HG02870 (cell line): ENCODE results near the gene EVC2.

Experiments used
- ATAC-seq: cut with Tn5 transposase; IDR thresholded peaks from one replicate; pipeline ENCODE4 v1.9.1; 2021; ENCODE audit warnings: mild to moderate bottlenecking, moderate library complexity; ENCODE audit not compliant: unreplicated experiment

Gene EVC2

DNA sequence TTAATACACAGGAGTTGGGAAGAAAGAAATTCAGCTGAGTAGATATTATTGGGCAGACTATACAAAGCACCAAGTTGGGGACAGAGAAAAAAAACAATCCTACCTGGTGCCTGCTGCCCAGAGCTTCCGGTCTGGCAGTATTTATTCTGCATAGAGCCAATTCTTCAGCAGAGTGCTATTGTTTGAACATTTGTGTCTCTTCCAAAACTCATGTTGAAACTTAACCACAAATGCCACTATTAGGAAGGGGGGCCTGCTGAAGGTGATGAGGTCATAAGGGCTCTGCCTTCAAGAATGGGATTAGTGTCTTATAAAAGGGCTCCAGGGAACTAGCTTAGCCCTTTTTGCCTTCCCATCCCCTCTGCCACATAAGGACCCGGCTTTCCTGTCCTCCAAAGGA, 136.2 kb downstream of the EVC2 start:
- ATAC-seq: no peak

DNA sequence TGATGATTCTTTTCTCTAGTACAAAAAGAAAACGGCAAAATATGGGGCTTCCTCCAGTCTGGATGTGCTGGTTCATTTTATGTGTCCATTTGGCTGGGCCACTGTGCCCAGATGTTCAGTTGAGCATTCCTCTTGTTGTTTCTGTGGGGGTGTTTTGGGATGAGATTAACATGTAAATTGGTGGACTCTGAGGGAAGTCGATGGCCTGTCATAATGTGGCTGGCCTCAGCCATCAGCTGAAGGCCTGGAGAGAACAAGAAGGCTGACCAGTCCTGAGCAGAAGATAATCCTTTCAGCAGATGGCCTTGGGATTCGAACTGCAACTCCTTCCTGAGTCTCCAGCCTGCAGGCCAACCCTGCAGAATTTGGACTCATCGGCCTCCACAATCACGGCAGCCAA, 136.7 kb downstream of the EVC2 start:
- no peak for ATAC-seq

DNA sequence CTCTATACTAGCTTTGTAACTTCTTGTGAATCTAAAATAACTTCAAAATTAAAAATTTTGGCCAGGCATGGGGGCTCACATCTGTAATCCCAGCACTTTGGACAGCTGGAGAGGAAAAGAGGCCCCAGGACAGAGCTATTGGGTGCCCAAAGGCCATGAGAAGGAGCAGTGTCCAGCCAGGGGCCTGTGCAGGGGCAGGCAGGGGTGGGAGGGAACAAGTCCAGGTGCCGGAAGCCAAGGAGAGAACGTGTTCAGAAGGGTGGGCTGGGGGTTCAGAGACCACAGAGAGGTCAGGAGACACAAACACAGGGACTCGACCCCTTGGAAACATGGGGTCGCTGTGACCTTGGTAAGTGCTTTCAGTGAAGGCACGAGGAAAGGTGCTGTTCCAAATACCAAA, 138.9 kb downstream of the EVC2 start:
- no peak for ATAC-seq

DNA sequence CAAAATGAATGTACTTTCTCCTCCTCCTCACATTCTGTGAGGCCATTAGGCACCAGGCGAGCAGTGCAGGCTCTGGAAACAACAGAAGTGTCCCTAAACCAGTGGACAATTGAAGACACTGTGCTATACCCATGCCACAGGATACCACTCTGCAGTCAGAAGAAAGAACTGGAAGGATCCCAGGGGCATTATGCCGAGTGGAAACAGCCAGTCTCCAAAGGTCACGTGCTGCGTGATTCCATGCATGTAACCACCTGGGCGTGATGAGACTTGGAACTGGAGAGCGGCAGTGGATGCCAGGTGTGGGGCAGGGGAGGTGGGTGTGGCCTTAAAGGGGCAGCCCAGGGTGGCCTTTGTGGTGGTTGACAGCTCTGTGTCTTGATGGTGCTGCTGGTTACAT, 139.4 kb downstream of the EVC2 start:
- no peak for ATAC-seq

DNA sequence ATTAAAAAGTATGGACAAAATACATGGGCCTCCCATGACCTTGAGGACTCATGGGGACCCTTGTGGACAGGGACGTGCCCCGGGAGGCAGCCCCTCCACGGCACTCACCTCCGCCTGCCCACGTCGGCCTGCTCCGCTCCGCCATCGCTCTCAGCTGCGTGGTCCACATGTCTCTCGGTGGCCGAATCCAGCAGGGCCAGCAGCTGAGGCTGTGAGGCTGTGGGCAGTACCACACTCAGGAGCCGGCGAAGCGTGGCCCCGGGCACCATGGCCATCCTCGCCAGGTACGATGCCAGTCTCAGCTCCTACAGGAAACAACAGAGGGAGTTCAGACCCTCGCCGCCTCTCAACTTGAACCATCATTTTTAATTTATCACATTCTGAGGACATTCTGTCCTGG, 140.0 kb downstream of the EVC2 start:
- no peak for ATAC-seq

DNA sequence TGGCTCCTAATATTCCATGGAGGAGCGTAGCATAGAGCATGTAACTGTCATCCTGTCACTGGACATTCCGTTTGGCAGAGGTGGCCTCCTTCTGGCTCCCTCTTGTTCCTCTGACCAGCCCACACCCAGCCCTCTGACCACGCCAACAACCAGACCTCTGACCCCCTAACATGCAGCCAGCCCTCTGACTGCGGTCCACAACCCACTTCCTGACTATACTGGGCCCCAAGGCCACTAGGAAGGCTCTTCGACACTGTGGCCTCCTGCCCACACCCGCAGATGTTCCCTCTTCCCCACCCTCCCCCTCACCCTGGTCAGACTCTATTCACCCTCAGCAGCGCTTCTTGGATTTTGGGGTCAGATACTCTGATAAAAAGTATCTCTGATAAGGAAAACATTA, 141.4 kb downstream of the EVC2 start:
- ATAC-seq: no peak

DNA sequence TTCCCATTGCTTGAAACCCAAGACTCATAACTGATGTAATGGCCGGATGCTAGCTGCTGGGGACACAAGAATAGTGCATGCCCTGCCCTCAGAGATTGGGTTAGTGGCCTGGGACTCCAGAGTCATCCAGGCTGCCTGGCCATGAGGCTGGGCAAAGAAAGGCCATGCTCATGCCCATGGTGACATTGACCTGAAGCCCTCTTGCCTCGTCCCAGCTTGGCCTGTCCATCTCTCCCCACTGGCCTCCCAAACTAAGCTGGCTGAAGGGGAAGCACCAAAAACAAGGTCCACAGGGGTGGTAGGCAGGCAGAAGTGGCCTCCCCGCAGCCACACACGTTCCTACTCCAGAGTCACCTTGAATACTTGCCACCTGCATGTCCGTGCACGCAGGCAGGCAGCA, 141.8 kb downstream of the EVC2 start:
- ATAC-seq: no peak

DNA sequence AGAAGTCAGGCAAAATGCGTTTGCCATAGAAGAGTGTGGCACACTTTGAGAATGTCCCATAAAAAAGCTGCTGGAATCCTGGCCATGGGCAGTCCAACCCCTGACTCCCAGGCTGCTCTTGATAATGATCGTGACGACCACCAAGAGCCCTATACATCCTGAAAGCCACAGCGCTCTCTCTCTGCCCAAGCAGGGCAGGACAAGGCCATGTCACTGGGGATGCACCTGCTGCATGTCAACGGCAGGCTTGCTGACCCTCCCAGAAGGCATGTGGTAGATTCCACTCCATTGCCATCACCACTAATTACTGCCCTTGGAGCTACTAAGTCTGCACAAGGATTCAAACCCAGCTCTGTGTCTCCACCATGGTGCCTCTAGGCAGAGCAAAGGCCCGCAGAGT, 144.5 kb downstream of the EVC2 start:
- no peak for ATAC-seq

DNA sequence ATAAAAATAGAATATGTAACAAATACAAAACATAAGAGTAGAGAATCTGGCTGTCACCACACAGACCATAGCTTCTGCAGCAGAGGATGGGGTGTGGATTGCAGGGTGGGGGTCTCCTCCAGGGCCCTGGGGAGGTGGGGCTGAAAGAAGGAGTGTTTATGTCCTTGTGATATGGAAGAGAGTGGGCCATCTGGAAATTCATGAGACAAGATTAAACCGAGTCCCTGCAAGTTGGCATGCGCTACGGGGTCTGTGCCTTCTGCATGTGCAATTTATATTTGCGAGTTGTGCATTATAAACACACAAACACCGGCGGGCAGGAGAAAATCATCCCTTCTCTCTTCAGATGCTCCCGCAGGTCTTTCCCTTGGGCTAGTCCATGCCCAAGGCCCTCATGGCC, 145.9 kb downstream of the EVC2 start:
- ATAC-seq: no peak

DNA sequence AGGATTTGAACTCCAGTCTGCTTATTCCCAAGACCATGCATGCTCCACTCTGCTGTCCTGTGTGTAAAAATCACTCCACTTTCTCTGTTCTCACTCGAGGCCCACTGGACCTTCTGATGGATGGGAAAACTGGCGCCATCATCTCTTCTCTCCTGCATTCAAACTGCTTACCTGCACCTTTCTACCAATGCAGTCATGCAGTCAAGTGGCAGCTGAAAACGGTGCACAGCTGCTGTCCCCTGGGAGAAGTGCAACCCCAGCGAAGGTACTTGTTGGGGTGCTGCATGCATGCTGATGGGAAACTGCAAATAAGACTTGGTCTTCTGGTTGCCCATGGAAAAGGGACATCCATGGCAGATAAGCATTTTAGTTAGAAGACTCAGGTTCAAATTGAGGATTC, 147.1 kb downstream of the EVC2 start:
- no peak for ATAC-seq

DNA sequence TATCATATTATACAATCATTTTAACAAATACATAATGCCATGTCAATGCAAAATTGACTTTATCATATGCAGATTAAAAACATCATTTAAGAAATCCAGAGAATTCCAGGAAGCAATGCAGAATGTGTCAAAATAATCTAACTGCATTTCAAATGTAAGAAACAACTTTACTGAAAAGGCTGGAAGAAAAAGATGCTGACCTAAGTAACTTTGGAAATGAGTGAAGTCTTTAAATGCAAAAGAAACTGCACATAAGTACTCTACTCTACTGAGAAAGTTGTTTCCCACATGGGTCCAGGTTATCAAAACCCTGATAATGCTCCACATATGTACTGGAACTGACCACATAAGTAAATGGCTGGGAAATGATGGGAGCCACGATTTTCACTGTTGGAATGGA, 149.9 kb downstream of the EVC2 start:
- ATAC-seq: no peak

DNA sequence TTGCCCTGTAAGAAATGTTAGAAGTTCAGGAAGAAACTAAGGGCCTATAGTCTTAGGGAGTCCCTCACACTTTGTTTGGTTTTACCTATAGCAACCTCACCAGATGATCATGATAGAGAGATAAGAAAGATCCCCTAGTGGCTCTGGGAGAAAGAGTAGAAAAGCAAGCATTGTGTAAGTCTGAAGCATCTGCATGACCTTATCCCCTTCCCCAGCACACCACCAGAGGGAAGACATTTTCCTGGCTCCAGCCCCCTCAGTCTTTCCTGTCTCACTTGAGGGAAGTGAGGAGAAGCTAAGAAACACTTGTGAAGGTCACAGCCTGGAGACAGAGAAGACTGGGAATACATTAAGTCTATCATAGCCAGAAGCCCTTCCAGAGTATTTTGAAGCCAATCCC, 154.0 kb downstream of the EVC2 start:
- no peak for ATAC-seq

DNA sequence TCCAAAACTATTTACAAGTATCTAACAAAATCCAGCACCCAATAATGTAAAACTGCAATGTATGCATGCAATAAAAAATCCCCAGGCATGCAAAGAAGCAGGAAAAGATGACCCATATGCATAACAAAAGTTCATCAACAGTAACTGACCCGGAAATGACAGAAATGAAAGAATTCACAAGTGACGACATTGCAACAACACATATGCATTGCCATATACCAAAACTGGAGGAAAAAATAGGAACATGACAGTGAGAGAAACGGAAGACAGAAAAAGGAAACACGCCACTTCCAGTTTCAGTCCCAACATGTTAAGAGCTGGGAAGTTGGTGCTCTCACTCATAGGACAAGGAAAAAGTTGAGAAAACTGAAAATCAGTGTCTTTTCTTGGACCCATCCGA, 154.6 kb downstream of the EVC2 start:
- ATAC-seq: no peak

DNA sequence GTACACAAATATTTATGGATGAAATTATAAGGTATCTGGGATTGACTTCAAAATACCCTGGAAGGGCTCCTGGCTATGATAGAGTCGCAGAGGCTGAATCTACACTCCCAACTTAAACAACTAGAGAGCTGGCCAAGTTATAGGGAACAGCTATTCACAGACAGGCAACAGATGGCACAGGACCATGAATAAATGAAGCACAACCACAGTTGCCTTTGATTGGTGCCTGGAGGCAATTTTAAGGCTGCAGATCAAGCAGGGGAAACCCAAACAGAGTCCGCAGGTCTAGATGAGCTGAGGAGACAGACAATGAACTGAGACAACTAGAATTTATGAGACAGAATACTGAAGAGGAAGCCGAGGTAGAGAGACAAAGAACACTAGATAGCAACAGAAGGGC, 155.9 kb downstream of the EVC2 start:
- no peak for ATAC-seq

DNA sequence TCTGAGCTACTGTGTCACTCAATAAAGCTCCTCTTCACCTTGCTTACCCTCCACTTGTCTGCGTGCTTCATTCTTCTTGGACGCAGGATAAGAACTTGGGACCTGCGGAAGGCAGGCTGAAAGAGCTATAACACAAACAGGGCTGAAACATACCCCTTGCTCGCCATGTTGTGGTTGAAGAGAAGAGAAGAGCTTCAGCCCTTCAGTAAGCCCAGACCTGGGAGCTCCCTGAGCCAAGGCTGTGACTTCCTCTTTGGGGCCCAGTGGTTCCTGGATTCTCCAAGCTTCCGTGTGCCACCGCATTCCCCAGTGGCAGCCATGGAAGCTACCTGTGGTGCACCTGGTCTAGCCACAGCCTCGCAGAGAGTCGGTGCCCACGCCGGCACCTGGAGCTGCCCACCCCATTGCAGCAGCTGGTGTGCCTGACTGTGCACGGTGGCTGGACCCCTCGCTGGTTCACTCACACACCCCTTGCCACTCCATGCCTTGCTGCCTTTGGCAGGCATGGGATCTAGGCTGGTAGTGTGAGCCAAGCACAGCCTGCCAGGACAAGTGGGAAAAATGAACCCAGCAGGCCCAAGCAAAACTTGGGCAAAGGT, 160.6 kb downstream of the EVC2 start:
- no peak for ATAC-seq

DNA sequence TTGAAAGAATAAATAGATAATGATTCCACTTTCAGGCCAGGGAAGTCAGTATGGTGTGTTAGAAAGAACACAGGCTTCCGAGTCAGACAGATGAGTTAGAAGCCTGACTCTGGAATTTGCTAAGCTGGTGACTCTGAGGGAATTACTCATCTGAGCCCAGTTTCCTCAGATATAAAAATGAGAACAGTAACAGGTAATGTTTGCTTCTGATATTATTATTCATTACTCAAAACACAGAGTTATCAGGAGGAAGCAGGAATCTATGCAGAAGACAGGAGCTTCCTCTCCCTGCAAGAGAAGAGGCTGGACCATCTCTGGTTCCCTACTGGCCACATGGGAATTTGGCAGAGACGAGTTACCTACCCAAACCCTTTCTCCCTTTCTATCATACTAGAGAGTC, 163.1 kb downstream of the EVC2 start:
- ATAC-seq: no peak

DNA sequence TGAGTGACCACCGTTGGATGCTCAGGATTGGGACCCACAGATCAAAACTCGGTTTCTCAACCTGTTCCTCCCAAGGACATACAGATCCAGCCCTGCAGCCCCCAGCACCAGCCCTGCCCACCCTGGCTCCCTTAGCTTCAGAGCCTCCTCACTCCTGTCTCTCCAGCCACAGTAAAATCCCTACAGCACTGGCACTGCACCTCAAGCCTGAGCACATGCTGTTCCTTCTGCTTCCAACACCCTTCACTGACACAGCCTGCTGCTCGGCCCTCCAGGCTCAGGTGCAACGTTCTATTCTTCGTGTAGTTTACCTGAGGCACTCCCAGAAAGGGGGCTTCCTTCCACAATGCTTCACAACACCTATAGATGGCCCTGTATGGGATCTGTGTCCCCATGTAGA, 163.6 kb downstream of the EVC2 start:
- ATAC-seq: no peak

DNA sequence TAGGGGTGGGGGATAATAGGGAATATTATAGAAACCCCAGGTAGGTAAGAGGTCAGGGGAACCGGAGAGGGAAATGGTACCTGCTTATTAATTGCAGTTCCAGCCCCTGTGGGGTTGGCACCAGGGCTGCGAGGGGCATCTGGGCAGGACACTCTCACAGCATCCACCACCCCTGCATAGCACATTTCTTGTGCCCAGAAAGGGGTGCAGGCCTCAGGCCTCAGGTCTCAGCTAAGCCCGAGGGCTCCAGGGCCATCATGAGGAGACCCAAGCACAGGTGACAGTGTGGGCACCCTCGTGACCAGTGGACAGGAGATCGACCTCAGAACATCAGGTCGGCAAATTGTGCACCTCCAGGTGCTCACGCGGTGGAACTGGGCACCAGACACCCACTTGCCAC, 164.7 kb downstream of the EVC2 start:
- ATAC-seq: no peak

DNA sequence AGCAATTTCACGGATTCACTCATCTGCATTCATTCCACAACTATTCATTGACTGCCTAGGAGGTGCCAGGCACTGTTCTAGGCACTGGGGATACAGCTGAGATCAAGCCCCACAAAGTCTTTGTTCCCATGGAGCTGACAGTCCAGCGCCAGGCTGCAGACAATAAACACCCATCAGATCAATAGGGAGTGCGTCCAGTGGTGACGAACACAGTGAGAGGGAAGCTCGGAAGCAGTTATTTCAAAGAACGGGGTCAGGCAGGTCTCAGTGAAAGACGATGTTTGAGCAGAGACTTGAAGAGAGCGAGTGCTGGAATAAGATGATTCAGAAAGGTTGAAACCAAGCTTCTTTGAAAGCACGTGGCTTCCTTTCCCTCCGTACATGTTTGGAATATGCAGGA, 167.2 kb downstream of the EVC2 start:
- ATAC-seq: no peak

DNA sequence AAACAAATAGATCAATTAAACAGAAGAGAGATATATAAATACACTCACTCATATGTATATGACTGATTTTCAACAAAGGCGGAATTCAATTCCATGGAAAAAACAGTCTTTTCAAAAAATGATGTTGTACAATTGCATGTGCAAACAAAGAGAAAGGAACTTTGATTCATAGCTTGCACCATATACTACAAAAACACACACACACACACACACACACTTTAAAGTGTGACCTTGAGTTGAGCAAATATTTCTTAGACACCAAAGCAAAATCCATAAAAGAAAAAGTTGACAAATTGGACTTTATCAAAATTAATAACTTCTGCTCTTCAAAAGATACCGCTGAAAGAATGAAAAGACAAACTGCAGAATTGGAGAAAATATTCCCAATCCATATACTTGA, 168.8 kb downstream of the EVC2 start:
- ATAC-seq: no peak

DNA sequence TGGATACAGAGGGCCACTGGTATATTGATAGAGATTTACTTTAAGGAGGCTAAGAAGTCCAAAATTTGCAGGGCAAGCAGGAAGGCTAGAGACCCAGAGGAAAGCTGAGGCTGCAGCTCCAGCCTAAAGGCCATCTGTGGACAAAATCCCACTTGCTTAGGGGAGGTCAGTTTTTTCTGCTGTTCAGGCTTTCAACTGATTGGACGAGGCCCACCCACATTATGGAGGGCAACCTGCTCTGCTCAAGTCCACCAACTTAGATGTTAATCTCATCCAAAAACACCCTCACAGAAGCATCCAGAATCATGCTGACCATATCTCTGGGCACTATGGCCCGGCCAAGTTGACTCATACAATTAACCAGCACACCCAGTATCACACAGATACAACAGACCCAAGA, 176.3 kb downstream of the EVC2 start:
- ATAC-seq: no peak

DNA sequence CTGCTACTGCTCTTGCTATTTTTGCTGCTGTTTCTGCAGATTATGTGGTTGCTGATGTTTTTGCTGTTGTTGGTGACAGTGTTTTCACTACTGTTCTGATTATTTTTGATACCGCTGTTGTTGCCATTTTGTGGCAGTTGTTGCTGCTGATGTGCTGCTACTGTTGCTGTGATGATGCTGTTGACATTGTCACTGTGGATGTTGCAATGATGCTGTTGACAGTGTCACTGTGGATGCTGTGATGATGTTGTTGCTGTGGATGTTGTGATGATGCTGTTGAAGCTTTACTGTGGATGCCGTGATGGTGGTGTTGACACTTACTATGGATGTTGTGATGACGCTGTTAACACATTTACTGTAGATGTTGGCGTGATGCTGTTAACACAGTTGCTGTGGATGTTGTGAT, 180.3 kb downstream of the EVC2 start:
- ATAC-seq: no peak

DNA sequence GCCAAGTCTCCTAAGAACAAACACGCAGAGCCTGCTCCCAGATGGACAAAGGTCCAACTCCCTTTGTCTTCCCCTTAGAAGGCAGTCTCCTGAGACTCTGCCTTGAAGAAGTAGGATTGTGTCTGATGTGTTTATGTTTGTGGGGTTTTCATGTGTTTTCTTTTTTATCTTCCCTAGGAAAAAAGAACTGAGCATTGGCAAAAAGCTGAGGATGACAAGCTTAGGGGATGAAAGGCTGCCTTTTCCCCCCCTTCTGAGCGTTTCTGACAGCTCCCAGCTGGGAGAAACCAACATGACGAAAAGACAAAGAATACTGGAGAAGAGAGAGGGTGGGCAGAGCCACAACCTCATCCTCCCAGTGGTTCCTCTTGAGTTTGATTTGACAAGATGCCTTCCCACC, 181.1 kb downstream of the EVC2 start:
- no peak for ATAC-seq
